ENCODE measurements around the gene CDH23.

- TF ChIP-seq CTCF (IDR thresholded peaks at IDR 0.05) (no peak), POLR2A (IDR thresholded peaks at IDR 0.05) (no peak)
Observed at GRCh38 chr10:71388583-71389310, 8.0 kb upstream of the CDH23 start.
